Ovary (tissue), 9 donors: ENCODE measurements around the gene CD81. TPM values are rescaled to one million over a fixed set of nuclear protein-coding genes. Genes with fewer than 3 reads are reported as not detected.

Experiments used
- DNase-seq, 5 donors: peaks; one replicate each; pipeline ENCODE4 v3.0.0-alpha.2; 2019 to 2020
- H3K27ac ChIP-seq, 2 donors: fragments of 200-600 bp; one replicate each; pipeline versions ENCODE4 v1.5.1 to v1.8.0; 2019 to 2022
- H3K27me3 ChIP-seq: fragments of 200-600 bp; one replicate; pipeline ENCODE4 v1.8.0; 2022
- H3K36me3 ChIP-seq: fragments of 200-600 bp; sonication (generic); one replicate; pipeline ENCODE4 v1.5.1; 2019
- H3K4me1 ChIP-seq: one replicate; pipeline ENCODE4 v1.8.1; 2013; ENCODE audit warnings: mild to moderate bottlenecking, moderate library complexity; ENCODE audit not compliant: insufficient read depth
- H3K4me3 ChIP-seq: fragments of 200-600 bp; sonication (generic); one replicate; pipeline ENCODE4 v1.5.1; 2017
- H3K9me3 ChIP-seq, 2 donors: fragments of 200-600 bp in 1 of 2; sonication (generic) in 1 of 2; one replicate each; pipeline versions ENCODE4 v1.5.1 to v1.8.1; 2013 to 2019; ENCODE audit warnings: mild to moderate bottlenecking in 1 of 2, moderate library complexity in 1 of 2
- EP300 ChIP-seq: sonication (generic); formaldehyde crosslinking; IDR thresholded peaks from one replicate; pipeline ENCODE4 v1.6.1; 2017; ENCODE audit warnings: antibody characterized with exemption
- POLR2A ChIP-seq: fragments of 450-650 bp; IDR thresholded peaks from one replicate; pipeline ENCODE4 v1.6.1; 2017; ENCODE audit warnings: antibody characterized with exemption, mild to moderate bottlenecking, moderate library complexity
- WGBS, 3 donors: extraction: QIAGEN DNeasy Blood & Tissue Kit in 1 of 3; methylation state at CpG; one replicate each; pipeline versions ENCODE4 v1.1.5 to v1.1.7; 2013 to 2017; 5-methylcytosine and 5-hydroxymethylcytosine counted together
- intact Hi-C, 4 donors: fragments of 100-400 bp; cut with DNase I; formaldehyde crosslinking; loops; one replicate each; pipeline versions ENCODE4 v1.11.0 to v1.15.1; 2022 to 2023
- polyA plus RNA-seq, 2 donors: library from polyadenylated mRNA; stranded (reverse); fragments of 200-250 nt in 1 of 2; fragments of 350-450 nt in 1 of 2; fragmentation: Illumina TruSeq in 1 of 2; extraction: RNeasy Lipid Tissue Mini Kit (QIAGEN cat#74804) in 1 of 2; gene quantifications; one replicate each; pipeline ENCODE4 v1.2.3, GENCODE V29; 2013 to 2014
- total RNA-seq, 7 donors: library from RNA; depleted of rRNA in 2 of 7; stranded (reverse); fragments of >200 nt in 2 of 7; fragmentation: NEBNext Ultra II Directional in 3 of 7; extraction: Animal tissue kit (Norgen Biotek cat#: 25700) in 3 of 7; gene quantifications; one replicate each; pipeline versions ENCODE4 v1.1.0 to v1.2.4, GENCODE V29; 2016 to 2023
- TF ChIP-seq, protein P1 (sequence below), 3 donors: fragments of 450-650 bp in 2 of 3; fragments of 200-600 bp in 1 of 3; IDR thresholded peaks; one replicate each; pipeline versions ENCODE4 v1.5.1 to v1.8.0; 2016 to 2022; ENCODE audit warnings: antibody characterized with exemption in 3 of 3, mild to moderate bottlenecking in 1 of 3
- donor health status: DM: no; HTN: no; CAD: no; lungs with moderate emphysema.
- donor health status: DM: no; HTN: no; CAD: no.
- donor health status: Bipolar disorder and iron deficiency.
- donor health status: DM: yes; HTN: yes; CAD: no.
- donor health status: DM: no; HTN: no; CAD: no.
- donor health status: DM: yes; HTN: yes; CAD: no.

The CD81 gene
- total and polyA plus RNA-seq, 9 donors = 206 to 723 (median 541) TPM

DNA sequence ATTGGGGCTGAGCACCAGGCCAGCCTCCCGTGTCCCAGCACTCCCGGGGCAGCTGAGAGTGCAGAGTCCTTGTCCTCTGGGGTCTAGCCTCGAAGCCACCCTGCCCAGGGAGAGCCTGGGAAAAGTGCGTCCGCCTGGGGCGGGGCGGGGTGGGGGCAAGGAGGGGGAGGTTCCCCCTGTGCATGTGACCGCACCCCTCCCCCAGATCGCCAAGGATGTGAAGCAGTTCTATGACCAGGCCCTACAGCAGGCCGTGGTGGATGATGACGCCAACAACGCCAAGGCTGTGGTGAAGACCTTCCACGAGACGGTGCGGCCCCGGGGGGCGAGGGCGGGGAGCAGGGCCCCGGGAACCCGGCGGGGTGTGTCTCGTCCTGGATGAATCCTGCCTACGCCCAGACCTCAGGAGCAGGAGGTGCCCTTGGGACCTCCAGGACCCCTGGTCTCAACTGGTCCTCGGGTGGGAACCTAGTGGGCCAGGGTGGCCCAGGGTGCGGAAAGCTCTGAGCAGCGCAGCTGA, 18.2 kb downstream of the CD81 start:
- TF ChIP-seq, protein P1, sequence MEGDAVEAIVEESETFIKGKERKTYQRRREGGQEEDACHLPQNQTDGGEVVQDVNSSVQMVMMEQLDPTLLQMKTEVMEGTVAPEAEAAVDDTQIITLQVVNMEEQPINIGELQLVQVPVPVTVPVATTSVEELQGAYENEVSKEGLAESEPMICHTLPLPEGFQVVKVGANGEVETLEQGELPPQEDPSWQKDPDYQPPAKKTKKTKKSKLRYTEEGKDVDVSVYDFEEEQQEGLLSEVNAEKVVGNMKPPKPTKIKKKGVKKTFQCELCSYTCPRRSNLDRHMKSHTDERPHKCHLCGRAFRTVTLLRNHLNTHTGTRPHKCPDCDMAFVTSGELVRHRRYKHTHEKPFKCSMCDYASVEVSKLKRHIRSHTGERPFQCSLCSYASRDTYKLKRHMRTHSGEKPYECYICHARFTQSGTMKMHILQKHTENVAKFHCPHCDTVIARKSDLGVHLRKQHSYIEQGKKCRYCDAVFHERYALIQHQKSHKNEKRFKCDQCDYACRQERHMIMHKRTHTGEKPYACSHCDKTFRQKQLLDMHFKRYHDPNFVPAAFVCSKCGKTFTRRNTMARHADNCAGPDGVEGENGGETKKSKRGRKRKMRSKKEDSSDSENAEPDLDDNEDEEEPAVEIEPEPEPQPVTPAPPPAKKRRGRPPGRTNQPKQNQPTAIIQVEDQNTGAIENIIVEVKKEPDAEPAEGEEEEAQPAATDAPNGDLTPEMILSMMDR (IDR thresholded peaks at IDR 0.05) = no peak
- TF ChIP-seq EP300 = no peak
- no peak for TF ChIP-seq POLR2A
- H3K27ac ChIP-seq = no peak overlapping the region
- H3K4me3 ChIP-seq = no peak overlapping the region
- no peak for DNase-seq
- H3K9me3 ChIP-seq = no peaks in the 10 kb centered on the region
- intact Hi-C loops = loop anchor here in 1 of 4 donors (10.0 kb wide), 1 partner anchor 1860 kb away; the partner anchor contains the start of genes HRAS and LRRC56
- H3K4me1 ChIP-seq = peaks cover 7% of the 10 kb centered on the region
- H3K27me3 ChIP-seq = no peaks in the 10 kb centered on the region
- H3K36me3 ChIP-seq = no peaks in the 10 kb centered on the region
- WGBS, 3 donors = 79 to 83% (median 80%) methylated on average over 25 to 26 of the region's 26 CpGs

DNA sequence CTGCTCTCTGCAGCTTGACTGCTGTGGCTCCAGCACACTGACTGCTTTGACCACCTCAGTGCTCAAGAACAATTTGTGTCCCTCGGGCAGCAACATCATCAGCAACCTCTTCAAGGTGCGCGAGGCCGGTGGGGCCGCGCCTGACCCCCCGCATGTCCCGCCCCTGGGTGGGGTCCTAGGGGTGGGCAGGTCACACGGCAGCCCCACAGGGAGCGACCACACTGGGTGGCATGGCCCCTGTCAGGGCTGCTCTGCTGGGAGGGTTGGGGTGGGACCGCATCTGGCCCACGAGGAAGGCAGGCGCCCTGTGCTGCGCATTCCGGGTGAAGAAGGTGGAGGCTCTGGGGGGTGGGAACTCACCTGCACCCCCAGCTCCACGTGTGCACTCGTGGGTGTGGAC, 18.7 kb downstream of the CD81 start:
- WGBS, 3 donors = 73 to 89% (median 79%) methylated on average over 16 to 17 of the region's 17 CpGs
- Histone ChIP-seq H3K36me3 (no peaks in the 10 kb centered on the region), H3K9me3 (no peaks in the 10 kb centered on the region), H3K27ac (no peak overlapping the region), H3K4me3 (no peak overlapping the region), H3K27me3 (no peaks in the 10 kb centered on the region), H3K4me1 (peaks cover 1% of the 10 kb centered on the region)
- TF ChIP-seq EP300 (no peak), POLR2A (no peak)
- TF ChIP-seq, protein P1 (IDR thresholded peaks at IDR 0.05) = no peak
- intact Hi-C loops = loop anchor here in 1 of 4 donors (10.0 kb wide), 1 partner anchor 1861 kb away; the partner anchor contains the start of genes HRAS and LRRC56
- no peak for DNase-seq

DNA sequence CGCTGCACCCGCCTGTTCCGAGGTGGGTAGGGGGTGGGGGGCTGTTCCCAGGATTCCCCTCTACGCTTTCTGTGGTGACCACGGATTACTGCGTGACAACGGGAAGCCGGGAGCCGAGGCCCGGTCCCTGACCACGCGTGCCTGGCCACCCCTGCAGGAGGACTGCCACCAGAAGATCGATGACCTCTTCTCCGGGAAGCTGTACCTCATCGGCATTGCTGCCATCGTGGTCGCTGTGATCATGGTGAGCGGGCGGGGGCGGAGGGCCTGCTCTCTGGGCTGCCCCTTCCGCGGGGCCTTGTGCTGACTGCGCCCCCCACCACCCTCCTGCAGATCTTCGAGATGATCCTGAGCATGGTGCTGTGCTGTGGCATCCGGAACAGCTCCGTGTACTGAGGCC, 19.4 kb downstream of the CD81 start:
- Histone ChIP-seq H3K4me3 (no peak overlapping the region), H3K27ac (no peak overlapping the region), H3K4me1 (no peaks in the 10 kb centered on the region), H3K27me3 (no peaks in the 10 kb centered on the region), H3K36me3 (no peaks in the 10 kb centered on the region), H3K9me3 (no peaks in the 10 kb centered on the region)
- WGBS, 3 donors = 85 to 87% (median 86%) methylated on average over 26 of the region's 26 CpGs
- no peak for DNase-seq
- intact Hi-C loops = loop anchor here in 1 of 4 donors (10.0 kb wide), 1 partner anchor 1862 kb away; the partner anchor contains the start of genes HRAS and LRRC56
- TF ChIP-seq EP300 (no peak), POLR2A (no peak)
- TF ChIP-seq, protein P1 (IDR thresholded peaks at IDR 0.05) = no peak

DNA sequence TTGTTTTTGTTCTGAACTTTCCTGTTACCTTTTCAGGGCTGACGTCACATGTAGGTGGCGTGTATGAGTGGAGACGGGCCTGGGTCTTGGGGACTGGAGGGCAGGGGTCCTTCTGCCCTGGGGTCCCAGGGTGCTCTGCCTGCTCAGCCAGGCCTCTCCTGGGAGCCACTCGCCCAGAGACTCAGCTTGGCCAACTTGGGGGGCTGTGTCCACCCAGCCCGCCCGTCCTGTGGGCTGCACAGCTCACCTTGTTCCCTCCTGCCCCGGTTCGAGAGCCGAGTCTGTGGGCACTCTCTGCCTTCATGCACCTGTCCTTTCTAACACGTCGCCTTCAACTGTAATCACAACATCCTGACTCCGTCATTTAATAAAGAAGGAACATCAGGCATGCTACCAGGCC, 19.9 kb downstream of the CD81 start:
- DNase-seq = no peak
- no peaks in the 10 kb centered on the region for H3K36me3 ChIP-seq
- H3K4me1 ChIP-seq = peaks cover 4% of the 10 kb centered on the region

More for the DNA sequence above, 19.9 kb downstream of the CD81 start:
- H3K27ac ChIP-seq = no peak overlapping the region
- H3K4me3 ChIP-seq = no peak overlapping the region
- 87 to 92% (median 90%) methylated on average over 12 of the region's 12 CpGs for WGBS, 3 donors
- H3K9me3 ChIP-seq = no peaks in the 10 kb centered on the region
- TF ChIP-seq EP300 = no peak
- TF ChIP-seq POLR2A = no peak
- TF ChIP-seq, protein P1 (IDR thresholded peaks at IDR 0.05) = no peak
- no peaks in the 10 kb centered on the region for H3K27me3 ChIP-seq
- intact Hi-C loops = loop anchor here in 1 of 4 donors (10.0 kb wide), 1 partner anchor 1862 kb away; the partner anchor contains the start of genes HRAS and LRRC56
